HG03039 (cell line): ENCODE results near the gene RBM33.

ENCODE experiments used
- ATAC-seq: cut with Tn5 transposase; IDR thresholded peaks from one replicate; pipeline ENCODE4 v1.9.1; 2021; ENCODE audit warnings: mild to moderate bottlenecking, moderate library complexity; ENCODE audit not compliant: unreplicated experiment

RBM33 gene

GRCh38 chr7:155791214-155791737 is 146.8 kb downstream of the RBM33 start:
- no peak for ATAC-seq

GRCh38 chr7:155791836-155792235 is 147.4 kb downstream of the RBM33 start:
- no peak for ATAC-seq

DNA sequence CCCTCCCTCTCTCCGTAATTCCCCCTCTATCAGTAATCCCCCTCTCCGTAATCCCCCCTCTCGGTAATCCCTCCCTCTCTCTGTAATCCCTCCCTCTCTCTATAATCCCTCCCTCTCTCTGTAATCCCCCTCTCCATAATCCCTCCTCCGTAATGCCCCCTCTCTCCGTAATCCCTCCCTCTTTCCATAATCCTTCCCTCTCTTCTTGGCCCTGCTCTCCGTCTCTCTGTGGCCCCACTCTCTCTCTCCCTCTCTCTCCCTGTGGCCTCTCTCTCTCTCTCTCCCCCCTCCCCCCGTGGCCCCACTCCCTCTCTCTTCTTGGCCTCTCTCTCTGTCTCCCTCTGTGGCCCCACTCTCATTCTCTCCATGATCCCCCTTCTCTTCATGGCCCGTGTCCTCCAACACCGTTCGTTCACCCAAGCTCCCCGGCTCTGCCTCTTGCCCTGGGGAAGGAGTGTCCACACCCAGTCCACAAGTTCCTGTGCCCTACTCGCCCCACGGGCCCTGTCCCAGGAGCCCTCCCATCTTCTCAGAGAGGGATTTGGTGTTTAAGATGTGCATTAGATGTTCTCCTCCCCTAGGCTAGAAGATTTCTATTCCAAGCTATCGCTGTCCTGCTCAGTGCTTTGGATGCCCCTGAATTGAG is 148.0 kb downstream of the RBM33 start:
- ATAC-seq = no peak

DNA sequence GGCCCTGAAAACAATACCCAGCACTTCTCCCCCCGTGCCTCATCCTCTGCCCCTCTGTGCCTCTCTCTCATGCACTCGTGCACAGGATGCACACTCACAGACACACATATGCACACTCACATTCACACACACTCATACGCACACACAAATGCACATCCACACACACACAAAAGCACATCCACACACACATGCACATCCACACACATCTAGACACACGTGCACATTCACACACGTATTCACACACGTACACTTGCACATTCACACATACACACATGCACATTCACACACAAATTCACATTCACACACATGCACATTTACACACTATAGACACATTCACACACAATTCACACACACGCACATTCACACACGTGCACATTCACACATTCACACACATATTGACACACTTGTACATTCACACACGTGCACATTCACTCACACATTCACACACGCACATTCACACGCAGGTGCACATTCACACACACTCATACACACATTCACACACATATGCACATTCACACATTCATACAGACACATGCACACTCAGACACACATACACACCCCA is 148.6 kb downstream of the RBM33 start:
- no peak for ATAC-seq

GRCh38 chr7:155793720-155794119 is 149.3 kb downstream of the RBM33 start:
- ATAC-seq = no peak

DNA sequence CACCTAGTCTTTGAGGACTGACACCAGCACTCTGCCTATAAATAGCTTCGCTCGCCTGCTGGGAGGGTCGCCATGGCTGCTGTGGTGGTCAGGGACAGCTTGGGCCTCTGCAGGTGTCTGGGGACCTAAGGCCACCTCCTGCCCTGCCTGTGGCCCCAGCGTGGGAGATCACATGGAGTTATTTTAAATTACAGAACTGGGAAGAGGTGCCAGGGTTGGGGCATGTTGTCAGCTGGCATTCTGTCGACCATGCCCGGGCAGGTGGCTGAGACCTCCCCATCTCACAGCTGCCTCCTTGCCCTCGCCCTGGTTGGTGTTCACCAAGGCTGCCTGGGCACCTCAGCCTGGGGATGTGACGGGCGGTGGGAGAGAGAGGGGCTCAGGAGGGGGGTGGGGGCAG is 149.7 kb downstream of the RBM33 start:
- no peak for ATAC-seq

- no peak for ATAC-seq
Measured at GRCh38 chr7:155795401-155795800, 150.9 kb downstream of the RBM33 start.

- ATAC-seq = no peak
Measured at GRCh38 chr7:155795951-155796350, 151.5 kb downstream of the RBM33 start.

- no peak for ATAC-seq
Measured at GRCh38 chr7:155796381-155797261, 152.2 kb downstream of the RBM33 start.

DNA sequence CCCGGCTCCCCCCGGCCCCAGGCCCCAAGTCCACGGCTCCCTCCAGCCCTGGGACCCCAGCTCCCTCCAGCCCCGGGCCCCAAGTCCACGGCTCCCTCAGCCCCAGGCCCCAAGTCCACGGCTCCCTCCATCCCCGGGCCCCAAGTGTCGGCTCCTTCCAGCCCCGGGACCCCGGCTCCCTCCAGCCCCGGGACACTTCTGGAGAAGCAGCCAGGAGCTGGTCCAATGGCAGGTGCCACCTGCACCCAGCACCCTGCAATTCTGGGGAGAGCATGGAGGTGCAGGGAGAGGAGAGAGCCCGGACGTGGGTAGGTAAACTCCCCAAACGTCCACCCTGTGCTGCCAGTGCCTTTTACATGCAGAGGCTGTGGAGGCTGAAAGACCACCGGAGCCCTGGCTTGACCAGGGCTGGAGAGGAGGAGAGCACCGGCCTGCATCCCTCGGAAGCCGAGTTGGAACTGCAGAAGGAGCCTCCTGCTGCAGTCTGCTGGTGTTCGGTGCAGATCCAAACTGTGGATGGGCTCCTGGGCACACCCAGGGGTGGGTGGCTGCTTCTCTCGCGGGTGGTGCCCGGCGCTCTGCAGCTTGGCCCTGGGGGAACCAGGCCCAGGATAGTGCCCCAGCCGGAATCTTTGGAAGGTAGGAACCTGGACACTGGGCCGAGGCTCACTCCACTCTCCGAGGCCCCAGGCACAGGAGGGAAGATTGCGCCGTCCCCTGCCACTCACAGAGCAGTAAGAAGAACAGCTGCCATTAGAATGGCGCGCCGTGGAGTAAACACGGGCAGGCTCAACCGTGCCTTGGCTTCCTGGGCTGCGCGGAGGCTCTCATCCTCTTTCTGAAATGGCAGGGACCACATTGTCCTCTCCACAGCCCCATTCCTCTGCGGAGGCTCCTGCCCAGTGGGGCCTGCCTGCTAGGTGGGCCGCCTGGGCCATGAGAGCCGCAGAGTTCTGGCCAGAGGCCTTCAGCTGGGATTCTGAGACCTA is 153.1 kb downstream of the RBM33 start:
- ATAC-seq = no peak

DNA sequence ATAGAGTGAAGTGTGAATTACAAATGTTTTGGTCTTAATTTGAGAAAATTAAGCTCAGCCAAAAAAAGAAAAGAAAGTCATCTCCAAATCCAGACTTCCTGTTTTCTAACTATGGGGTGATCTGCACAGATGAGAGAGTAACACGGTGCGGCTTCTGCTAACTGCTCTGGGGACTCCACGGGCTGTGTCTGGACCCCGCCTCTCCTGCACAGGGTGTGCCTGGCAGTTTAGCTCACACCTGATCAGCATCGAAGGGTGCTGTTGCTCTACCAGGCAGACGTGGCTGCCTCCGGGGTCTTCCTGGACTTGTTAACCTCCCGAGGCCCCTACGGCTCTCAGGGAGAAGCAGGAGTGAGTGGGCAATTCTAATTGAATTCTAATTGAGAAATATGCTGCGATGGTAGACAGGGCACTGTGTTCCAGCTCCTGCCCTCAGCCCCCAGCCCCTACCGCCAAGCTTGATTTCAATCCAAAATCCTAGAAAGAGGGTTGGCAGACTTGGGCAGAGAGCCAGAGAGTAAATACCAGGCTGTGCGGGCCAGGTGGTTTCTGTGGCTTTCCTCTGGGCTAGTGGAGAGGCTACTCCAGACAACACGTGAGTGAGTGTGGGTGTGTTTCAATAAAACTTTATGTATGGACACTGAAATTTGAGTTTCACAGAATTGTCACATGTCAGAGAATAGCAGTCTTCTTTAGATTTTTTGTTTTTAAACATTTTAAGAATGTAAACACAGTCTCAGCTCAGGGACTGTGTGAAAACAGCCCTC is 154.4 kb downstream of the RBM33 start:
- no peak for ATAC-seq

- ATAC-seq = no peak
Measured at GRCh38 chr7:155799514-155799913, 155.1 kb downstream of the RBM33 start.

GRCh38 chr7:155800301-155800700 is 155.8 kb downstream of the RBM33 start:
- no peak for ATAC-seq

DNA sequence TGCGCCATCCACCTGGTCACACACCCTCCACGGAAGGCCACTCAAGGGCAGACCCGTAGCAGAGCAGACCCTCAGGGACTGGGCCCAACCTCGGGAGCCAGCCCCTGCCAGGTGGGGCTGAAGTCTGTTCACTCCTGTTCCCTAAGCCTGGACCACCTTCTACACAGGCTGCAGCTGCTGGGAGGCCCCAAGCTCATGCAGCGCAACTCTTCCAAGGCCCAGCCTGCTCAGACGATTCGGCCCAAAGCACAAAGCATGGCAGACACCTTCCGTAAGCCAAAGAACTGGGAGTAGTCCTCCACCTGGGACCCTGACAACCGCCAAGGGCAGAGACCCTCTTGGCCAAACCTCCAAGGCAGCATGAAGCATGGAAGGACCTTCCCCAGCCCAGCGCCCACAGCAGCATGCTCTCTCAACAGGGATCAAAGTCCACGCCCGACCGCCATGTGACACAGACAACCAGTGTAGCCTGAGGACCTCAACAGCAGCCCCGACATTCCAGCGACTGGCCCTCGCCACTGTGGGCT is 156.3 kb downstream of the RBM33 start:
- ATAC-seq = no peak

DNA sequence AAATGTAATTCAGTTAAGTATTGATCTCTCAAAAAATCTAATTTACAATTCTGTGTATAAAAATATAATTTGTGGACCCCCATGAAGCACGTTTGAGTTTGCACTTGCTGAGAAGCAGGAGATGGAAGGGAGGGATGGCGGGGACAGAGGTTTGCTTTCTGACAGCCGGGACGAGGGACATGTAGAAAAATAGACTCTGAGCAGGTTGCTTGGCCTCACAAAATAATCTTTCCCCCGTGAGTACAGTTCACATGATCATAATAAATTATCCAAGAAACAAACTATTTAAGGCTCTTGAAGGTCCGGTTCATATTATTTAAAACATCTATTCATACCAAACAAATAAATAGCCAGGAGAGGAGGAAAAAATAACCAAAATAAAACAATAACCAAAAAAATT is 157.8 kb downstream of the RBM33 start:
- ATAC-seq = no peak

- no peak for ATAC-seq
Measured at GRCh38 chr7:155802906-155803417, 158.5 kb downstream of the RBM33 start.

- ATAC-seq = no peak
Measured at GRCh38 chr7:155803418-155804376, 159.2 kb downstream of the RBM33 start.

DNA sequence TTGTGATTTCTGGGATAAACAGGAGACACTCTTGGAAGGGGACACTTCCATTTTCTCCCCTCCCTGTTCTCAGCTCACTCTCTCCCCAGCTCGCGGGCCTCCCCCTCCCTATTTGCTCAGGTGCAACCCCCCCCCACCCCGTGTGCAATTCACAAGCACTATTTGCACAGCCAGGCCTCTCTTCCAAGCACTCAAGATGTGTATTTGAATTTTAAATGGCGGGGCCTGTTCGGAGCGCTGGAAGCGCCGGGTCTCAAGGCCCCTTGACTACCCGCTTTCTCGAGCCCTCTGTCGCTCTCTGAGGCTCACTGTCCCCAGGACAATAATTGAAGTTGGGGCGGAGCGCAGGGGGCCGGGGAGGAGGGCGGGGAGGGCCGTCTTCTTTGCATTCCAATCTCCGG is 160.0 kb downstream of the RBM33 start:
- no peak for ATAC-seq
